OCI-LY7 (cell line): ENCODE measurements around the gene TMEM253. TPM values are rescaled to one million over a fixed set of nuclear protein-coding genes. Genes with fewer than 3 reads are reported as not detected.

Source experiments
- BruUV-seq: library from RNA; stranded (reverse); fragments of 400-500 nt; replicated peaks from 2 replicates; lab custom pipeline; 2021; lab: Mats Ljungman, UMichigan
- CTCF ChIA-PET: fragments of 300-600 bp; sonication (Branson Sonifier 250); formaldehyde crosslinking; loops from one replicate; lab custom pipeline; 2022; ENCODE audit warnings: antibody characterized with exemption; ENCODE audit not compliant: unreplicated experiment; lab: Charles Lee
- POLR2A ChIA-PET: fragments of 300-600 bp; sonication (Branson Sonifier 250); formaldehyde crosslinking; loops from one replicate; lab custom pipeline; 2022; ENCODE audit warnings: antibody characterized with exemption; lab: Charles Lee
- DNase-seq: peaks from one replicate; pipeline ENCODE4 v3.0.0-alpha.2; 2015; ENCODE audit warnings: low spot score
- H2AFZ ChIP-seq: fragments of 200-600 bp; sonication (generic), shearing (Covaris generic); 2 replicates; pipeline ENCODE4 v1.6.1; 2014; ENCODE audit warnings: mild to moderate bottlenecking, antibody characterized with exemption, low read length, moderate library complexity
- H3K27ac ChIP-seq: fragments of 200-600 bp; sonication (generic); 2 replicates; pipeline ENCODE4 v1.5.1; 2014; ENCODE audit warnings: mixed run types, low read depth, mild to moderate bottlenecking, moderate library complexity, low read length, inconsistent platforms; ENCODE audit not compliant: poor library complexity, severe bottlenecking
- H3K36me3 ChIP-seq: fragments of 200-600 bp; sonication (generic); 2 replicates; pipeline ENCODE4 v1.6.1; 2014; ENCODE audit warnings: mild to moderate bottlenecking, antibody characterized with exemption, low read length, moderate library complexity, mixed read lengths; ENCODE audit not compliant: insufficient read depth
- H3K4me1 ChIP-seq: fragments of 200-600 bp; sonication (generic); 2 replicates; pipeline ENCODE4 v1.5.1; 2014; ENCODE audit warnings: mild to moderate bottlenecking, low read length; ENCODE audit not compliant: insufficient read depth, poor library complexity, severe bottlenecking
- H3K4me2 ChIP-seq: fragments of 200-600 bp; sonication (generic); 2 replicates; pipeline ENCODE4 v1.6.1; 2014; ENCODE audit warnings: mild to moderate bottlenecking, low read length
- H3K4me3 ChIP-seq: fragments of 200-600 bp; sonication (generic); 2 replicates; pipeline ENCODE4 v1.5.1; 2014; ENCODE audit warnings: mild to moderate bottlenecking, low read depth, low read length; ENCODE audit not compliant: poor library complexity, severe bottlenecking
- H3K79me2 ChIP-seq: fragments of 200-600 bp; sonication (generic); 2 replicates; pipeline ENCODE4 v1.6.1; 2016; ENCODE audit warnings: low read depth, mild to moderate bottlenecking, low read length, moderate library complexity, mixed read lengths; ENCODE audit not compliant: insufficient read depth
- H3K9me2 ChIP-seq: fragments of 200-600 bp; sonication (generic); 2 replicates; pipeline ENCODE4 v1.6.1; 2016; ENCODE audit warnings: mild to moderate bottlenecking, low read length, mixed read lengths; ENCODE audit not compliant: insufficient read depth
- H3K9me3 ChIP-seq: fragments of 200-600 bp; sonication (generic); 2 replicates; pipeline ENCODE4 v1.6.1; 2014; ENCODE audit warnings: mild to moderate bottlenecking, mixed run types, low read length, mixed read lengths
- H4K20me1 ChIP-seq: fragments of 200-600 bp; sonication (generic); 2 replicates; pipeline ENCODE4 v1.6.1; 2014; ENCODE audit warnings: mild to moderate bottlenecking, antibody characterized with exemption, low read length, moderate library complexity, mixed read lengths; ENCODE audit not compliant: insufficient read depth
- CTCF ChIP-seq: fragments of 200-600 bp; sonication (generic); conservative IDR thresholded peaks from 2 replicates; pipeline ENCODE4 v1.5.1; 2014; ENCODE audit warnings: mild to moderate bottlenecking, antibody characterized with exemption, low read length, moderate library complexity, mixed read lengths
- EZH2phosphoT487 ChIP-seq: fragments of 200-600 bp; sonication (generic); IDR thresholded peaks from 2 replicates; pipeline ENCODE4 v1.6.1; 2018; ENCODE audit warnings: low read depth, borderline replicate concordance, mild to moderate bottlenecking, mixed run types, antibody characterized with exemption, low read length, moderate library complexity, mixed read lengths
- intact Hi-C: fragments of 100-400 bp; cut with micrococcal nuclease; formaldehyde crosslinking; loops from one replicate; pipeline ENCODE4 v1.10.0; 2022; ENCODE audit not compliant: unreplicated experiment
- total RNA-seq, 2 experiments: library from RNA; depleted of rRNA in 1 of 2; stranded (reverse); fragments of >200 nt in 1 of 2; shearing (Covaris generic) in 1 of 2; gene quantifications; 2 replicates each; pipeline ENCODE4 v1.2.3, GENCODE V29; 2014 to 2022

Gene TMEM253
- total RNA-seq, 2 experiments from 2014 or later = 0.88 TPM; not detected in 1

- no TSS peak for BruUV-seq
- H2AFZ ChIP-seq = no peak overlapping the region
- TF ChIP-seq EZH2phosphoT487 = no peak
- no peak for TF ChIP-seq CTCF
- ChIA-PET POLR2A (no interaction called here), CTCF (no interaction called here)
- peaks cover 5% of the 10 kb centered on the region for H3K4me1 ChIP-seq
- no peak overlapping the region for H3K4me3 ChIP-seq
- H3K4me2 ChIP-seq = no peak overlapping the region
- intact Hi-C loops = no loop called here
- no peaks in the 10 kb centered on the region for H3K9me2 ChIP-seq
- no peaks in the 10 kb centered on the region for H4K20me1 ChIP-seq
- no peaks in the 10 kb centered on the region for H3K9me3 ChIP-seq
- no peak for DNase-seq
- no peaks in the 10 kb centered on the region for H3K79me2 ChIP-seq
- H3K27ac ChIP-seq = no peak overlapping the region
- no peaks in the 10 kb centered on the region for H3K36me3 ChIP-seq
Observed at GRCh38 chr14:21058903-21059302, 42.0 kb upstream of the TMEM253 start.

GRCh38 chr14:21059842-21060613 is 40.8 kb upstream of the TMEM253 start:
- H3K27ac ChIP-seq = no peak overlapping the region
- intact Hi-C loops = no loop called here
- no peak overlapping the region for H3K4me2 ChIP-seq
- H4K20me1 ChIP-seq = no peaks in the 10 kb centered on the region
- no peak for TF ChIP-seq CTCF
- TF ChIP-seq EZH2phosphoT487 = no peak
- H3K4me1 ChIP-seq = peaks cover 5% of the 10 kb centered on the region
- H2AFZ ChIP-seq = no peak overlapping the region
- no peaks in the 10 kb centered on the region for H3K36me3 ChIP-seq
- no peak for DNase-seq
- no TSS peak for BruUV-seq
- H3K9me3 ChIP-seq = no peaks in the 10 kb centered on the region
- ChIA-PET CTCF (no interaction called here), POLR2A (no interaction called here)
- no peaks in the 10 kb centered on the region for H3K9me2 ChIP-seq
- H3K79me2 ChIP-seq = no peaks in the 10 kb centered on the region
- H3K4me3 ChIP-seq = no peak overlapping the region

DNA sequence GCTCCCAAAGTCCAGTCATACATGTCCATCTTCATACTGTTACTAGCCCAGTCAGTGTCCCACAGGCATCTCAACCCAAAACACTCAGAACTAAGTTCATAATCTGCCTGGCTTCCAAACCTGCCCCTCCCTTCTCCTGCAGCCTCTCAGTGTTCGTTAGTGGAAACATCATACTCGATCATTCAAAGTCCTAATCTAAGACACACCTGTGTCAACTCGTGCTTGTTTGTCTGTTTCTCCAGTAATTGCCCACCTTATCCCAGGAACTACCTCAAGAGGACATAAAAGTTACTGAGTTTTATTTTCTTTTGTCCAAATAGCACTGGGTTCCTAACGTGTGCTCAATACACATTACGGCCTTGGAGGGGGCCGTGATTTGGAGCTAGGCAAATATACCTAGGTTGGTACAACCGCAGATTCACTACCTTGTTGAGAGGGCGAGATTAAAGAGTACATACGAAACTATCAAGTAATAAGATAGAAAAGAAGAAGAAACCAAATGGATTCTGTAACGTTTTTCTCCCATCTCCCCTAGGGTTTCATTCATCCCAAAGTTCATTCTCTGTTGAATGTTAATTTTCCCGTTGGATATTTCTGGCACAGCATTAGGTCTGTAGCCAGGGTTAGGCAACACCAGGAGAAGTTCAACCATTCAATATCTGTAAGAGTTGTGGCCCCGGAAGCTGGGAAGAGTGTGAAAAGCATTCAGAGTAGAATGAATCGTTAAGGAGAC is 40.1 kb upstream of the TMEM253 start:
- Histone ChIP-seq H4K20me1 (no peaks in the 10 kb centered on the region), H3K4me3 (no peak overlapping the region), H3K4me2 (no peak overlapping the region), H3K9me2 (no peaks in the 10 kb centered on the region), H3K36me3 (no peaks in the 10 kb centered on the region), H3K9me3 (no peaks in the 10 kb centered on the region), H2AFZ (no peak overlapping the region), H3K4me1 (peaks cover 5% of the 10 kb centered on the region), H3K27ac (no peak overlapping the region), H3K79me2 (no peaks in the 10 kb centered on the region)
- no peak for DNase-seq
- intact Hi-C loops = no loop called here
- TF ChIP-seq EZH2phosphoT487 (no peak), CTCF (no peak)
- CTCF ChIA-PET = no interaction called here
- BruUV-seq = no TSS peak
- POLR2A ChIA-PET = no interaction called here
